ENCODE measurements around the gene ARPC2.
"Not testable (repeated sequence)": the region's sequence is repeated elsewhere in the genome, so short reads cannot be mapped to it uniquely, and the experiment has no call there.

The ARPC2 gene

GRCh38 chr2:218271865-218272530 lies 55.0 kb downstream of the ARPC2 start:
- no peak for DNase-seq

- peak; percentile 68 to 75 for DNase-seq
Observed at GRCh38 chr2:218272531-218273212, 55.7 kb downstream of the ARPC2 start.

DNA sequence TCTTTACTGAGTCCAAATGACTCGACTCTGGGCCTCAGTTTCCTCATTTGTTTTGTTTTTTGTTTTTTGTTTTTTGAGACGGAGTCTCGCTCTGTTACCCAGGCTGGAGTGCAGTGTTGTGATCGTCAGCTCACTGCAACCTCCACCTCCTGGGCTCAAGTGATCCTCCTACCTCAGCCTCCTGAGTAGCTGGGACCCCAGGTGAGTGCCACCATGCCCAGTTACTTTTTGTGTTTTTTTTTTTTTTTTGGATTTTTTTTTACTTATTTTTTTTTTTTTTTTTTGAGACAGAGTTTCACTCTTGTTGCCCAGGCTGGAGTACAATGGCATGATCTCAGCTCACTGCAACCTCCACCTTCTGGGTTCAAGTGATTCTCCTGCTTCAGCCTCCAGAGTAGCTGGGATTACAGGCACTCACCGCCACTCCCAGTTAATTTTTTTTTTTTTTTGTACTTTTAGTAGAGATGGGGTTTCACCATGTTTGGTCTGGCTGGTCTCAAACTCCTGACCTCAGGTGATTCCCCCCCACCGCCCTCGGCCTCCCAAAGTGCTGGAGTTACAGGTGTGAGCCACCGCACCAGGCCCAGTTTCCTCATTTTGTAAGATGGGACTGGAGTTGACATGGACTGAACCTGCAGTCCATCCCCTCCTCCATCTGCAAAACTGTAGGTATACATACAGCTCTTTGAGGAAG lies 56.4 kb downstream of the ARPC2 start:
- not testable (repeated sequence) for DNase-seq

DNA sequence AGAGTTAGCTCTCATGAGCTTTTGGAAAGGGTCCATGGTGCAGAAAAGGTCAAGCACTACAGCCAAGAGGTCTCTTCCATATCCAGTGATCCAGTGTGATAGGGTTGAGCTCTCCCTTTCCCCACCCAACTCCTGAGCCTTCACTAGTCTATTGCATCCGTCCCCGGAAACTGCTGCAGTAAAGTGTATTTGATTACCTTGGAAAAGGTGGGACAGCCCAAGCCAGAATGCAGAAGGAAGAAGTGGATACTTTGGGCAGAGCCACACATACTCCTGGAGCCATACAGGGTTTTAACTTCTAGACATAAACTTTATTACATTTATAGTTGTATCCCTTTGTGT lies 56.9 kb downstream of the ARPC2 start:
- DNase-seq, result no peak

DNA sequence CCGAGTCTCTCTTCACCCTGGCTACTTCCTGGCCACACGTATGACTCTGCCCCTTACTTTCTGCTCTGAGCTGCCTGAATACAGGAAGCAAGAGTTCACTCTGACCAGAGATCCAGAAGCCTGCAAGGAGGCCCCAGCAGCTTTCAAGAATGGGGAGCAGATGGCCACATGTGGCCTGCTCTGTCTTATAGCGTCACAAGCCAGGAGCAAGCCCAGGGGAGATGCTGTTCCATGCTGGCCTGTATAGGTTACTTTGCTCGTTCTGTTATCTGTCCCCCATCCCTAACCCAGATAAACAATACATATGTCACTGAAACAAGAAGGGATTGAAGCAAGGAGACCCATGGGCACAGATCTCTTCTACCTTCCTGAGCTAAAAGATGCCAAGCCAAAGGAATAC lies 57.6 kb downstream of the ARPC2 start:
- DNase-seq, result no peak

- DNase-seq, result no peak
Observed at GRCh38 chr2:218275371-218276072, 58.5 kb downstream of the ARPC2 start.

GRCh38 chr2:218276986-218277755 lies 60.2 kb downstream of the ARPC2 start:
- DNase-seq, result no peak

GRCh38 chr2:218277921-218278320 lies 60.9 kb downstream of the ARPC2 start:
- DNase-seq, result no peak

- DNase-seq, result no peak
Observed at GRCh38 chr2:218278531-218279360, 61.8 kb downstream of the ARPC2 start.

- DNase-seq, result no peak
Observed at GRCh38 chr2:218280260-218280870, 63.4 kb downstream of the ARPC2 start.

GRCh38 chr2:218281449-218281848 lies 64.5 kb downstream of the ARPC2 start:
- DNase-seq, result no peak

DNA sequence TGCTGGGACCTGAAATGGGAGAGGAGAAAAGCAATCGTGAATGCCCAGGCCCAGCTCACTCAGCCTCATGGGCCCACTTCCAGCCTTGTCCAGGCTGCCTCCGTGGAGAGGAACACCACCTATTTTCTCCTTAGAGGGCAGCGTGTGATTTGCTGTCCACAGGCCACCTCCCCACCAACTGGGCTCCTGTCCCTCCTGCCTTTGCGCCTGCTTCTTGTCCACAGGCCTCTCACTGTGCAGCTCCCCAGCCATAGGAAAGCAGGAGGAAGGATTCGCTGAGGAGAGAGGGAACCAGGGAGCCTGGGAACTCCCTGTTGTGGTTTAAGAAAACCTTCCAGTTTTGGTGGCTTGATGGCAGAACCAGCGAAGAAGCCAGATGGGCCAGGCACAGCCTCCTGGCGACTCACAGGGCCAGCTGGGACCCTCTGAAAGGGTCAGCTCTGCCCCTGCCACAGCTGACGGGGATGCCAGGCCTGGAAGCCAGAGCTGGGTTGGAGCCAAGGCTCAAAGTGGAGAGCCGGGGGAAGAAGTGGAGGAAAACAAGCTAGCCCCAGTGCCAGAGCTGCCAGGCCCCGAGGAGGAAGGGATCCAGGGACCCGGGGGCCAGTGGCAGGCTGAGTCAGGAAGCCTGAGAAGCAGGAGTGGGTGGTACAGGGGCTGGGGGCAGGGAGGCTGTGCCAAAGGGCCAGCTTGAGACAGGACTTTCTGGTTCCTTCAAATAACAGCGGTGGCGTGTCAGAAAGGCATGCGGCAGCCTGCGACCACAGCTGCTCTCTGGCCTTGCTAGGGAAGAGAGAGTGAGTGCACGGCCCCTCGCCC lies 65.4 kb downstream of the ARPC2 start:
- no peak for DNase-seq

- peak; percentile 48 to 58 for DNase-seq
Observed at GRCh38 chr2:218284106-218284811, 67.3 kb downstream of the ARPC2 start.

DNA sequence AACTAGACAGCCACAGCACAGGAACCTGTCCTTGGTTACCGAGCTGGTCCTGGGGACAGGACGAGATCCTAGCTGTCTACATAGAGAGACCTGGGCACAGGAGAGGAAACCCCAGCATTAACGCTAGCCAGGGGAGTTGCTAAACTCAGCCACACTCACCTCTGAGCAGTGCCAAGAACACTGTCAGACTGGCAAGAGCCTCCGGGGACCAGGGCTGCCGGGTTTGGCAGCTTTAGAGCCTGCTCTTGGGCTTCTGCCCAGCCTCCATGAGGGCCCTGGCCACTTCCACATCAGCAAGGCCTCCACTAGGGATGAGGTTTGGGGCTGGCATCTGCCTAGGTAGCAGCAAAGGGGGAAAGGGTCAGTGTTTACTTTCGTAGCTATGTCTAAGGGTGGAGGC lies 68.6 kb downstream of the ARPC2 start:
- DNase-seq, result no peak

DNA sequence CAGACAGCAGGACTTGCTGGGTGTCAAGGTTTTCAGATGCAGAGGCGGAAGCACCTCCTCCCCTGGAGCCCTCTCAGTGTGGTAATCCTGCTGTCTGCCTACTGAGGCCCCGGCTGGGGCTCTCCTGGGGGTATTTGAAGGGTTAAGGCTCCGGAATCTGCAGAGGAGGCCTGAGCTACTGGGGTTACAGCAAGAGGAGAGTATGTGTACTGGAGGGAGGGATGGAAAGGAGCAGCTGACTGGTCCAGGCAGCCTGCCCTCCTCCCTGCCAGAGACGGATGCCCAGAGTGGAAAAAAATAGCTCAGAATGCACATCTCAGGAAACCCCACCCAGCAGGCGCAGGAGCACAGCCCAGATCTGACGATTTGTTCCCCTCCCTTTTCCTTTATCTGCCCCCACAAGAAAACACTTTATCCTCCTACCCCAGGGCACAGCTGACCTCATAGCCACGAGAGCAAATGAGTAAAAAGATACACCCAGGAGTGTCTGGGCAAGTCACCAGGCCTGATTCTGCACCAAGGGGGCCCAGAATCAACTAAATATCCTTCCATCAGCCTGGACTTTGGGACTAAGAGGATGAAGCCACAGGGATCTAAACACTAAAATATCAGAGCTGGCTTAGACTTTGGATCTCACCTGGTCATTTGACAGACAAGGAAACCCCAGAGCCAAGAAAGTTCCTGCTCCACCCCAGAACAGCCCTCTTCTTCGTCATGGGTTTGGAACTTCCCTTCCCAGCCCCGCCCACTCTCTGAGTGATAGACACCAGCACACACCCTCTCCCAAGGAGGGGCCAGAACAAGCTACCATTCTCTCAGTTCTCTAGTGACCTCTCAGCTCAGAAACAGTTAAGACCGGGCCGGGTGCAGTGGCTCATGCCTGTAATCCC lies 69.8 kb downstream of the ARPC2 start:
- peak; percentile 59 to 85 for DNase-seq

GRCh38 chr2:218289639-218290315 lies 72.8 kb downstream of the ARPC2 start:
- DNase-seq, result no peak

GRCh38 chr2:218290316-218291261 lies 73.6 kb downstream of the ARPC2 start:
- peak in 1 of 2 experiments; percentile 41 for DNase-seq
